RWPE2 (cell line): ENCODE results near the gene TMEM87A.

Experiments used
- ATAC-seq: fragments of 200-7000 bp; cut with Tn5 transposase; 3 replicates; pipeline ENCODE4 v1.9.1; 2021; ENCODE audit warnings: low read depth
- DNase-seq: peaks from one replicate; pipeline ENCODE4 v3.0.0-alpha.2; 2020; ENCODE audit warnings: low spot score
- H3K27ac ChIP-seq: fragments of 450-650 bp; 2 replicates; pipeline ENCODE4 v1.5.1; 2017; ENCODE audit warnings: mild to moderate bottlenecking; ENCODE audit not compliant: poor library complexity, severe bottlenecking
- H3K27me3 ChIP-seq: fragments of 250-450 bp; sonication (Bioruptor Pico); 2 replicates; pipeline ENCODE4 v1.5.1; 2021; ENCODE audit warnings: mild to moderate bottlenecking, moderate library complexity; ENCODE audit not compliant: insufficient read depth, poor library complexity, severe bottlenecking
- H3K36me3 ChIP-seq: fragments of 250-450 bp; sonication (Bioruptor Pico); 2 replicates; pipeline ENCODE4 v1.5.1; 2020; ENCODE audit warnings: low read depth, mild to moderate bottlenecking, moderate library complexity
- H3K4me1 ChIP-seq: fragments of 250-450 bp; sonication (Bioruptor Pico); 2 replicates; pipeline ENCODE4 v1.5.1; 2021; ENCODE audit warnings: mild to moderate bottlenecking, moderate library complexity; ENCODE audit not compliant: insufficient read depth, poor library complexity, severe bottlenecking
- H3K4me3 ChIP-seq: fragments of 250-450 bp; sonication (Bioruptor Pico); 2 replicates; pipeline ENCODE4 v1.5.1; 2021; ENCODE audit warnings: mild to moderate bottlenecking, moderate library complexity; ENCODE audit not compliant: severe bottlenecking
- H3K9me3 ChIP-seq: fragments of 250-450 bp; sonication (Bioruptor Pico); 2 replicates; pipeline ENCODE4 v1.5.1; 2021; ENCODE audit warnings: mild to moderate bottlenecking, moderate library complexity; ENCODE audit not compliant: severe bottlenecking
- CTCF ChIP-seq: fragments of 450-650 bp; IDR thresholded peaks from one replicate; pipeline ENCODE4 v1.5.1; 2017; ENCODE audit warnings: mild to moderate bottlenecking, moderate library complexity; ENCODE audit not compliant: poor library complexity, severe bottlenecking

Gene TMEM87A

GRCh38 chr15:42286445-42287029 is 13.3 kb upstream of the TMEM87A start:
- no peak overlapping the region for H3K4me3 ChIP-seq
- H3K27ac ChIP-seq, result no peak overlapping the region
- no peak for TF ChIP-seq CTCF
- H3K4me1 ChIP-seq, result no peaks in the 10 kb centered on the region
- no peaks in the 10 kb centered on the region for H3K27me3 ChIP-seq
- DNase-seq, result no peak
- H3K9me3 ChIP-seq, result no peaks in the 10 kb centered on the region
- H3K36me3 ChIP-seq, result peaks cover 28% of the 10 kb centered on the region
- ATAC-seq, result no peak

DNA sequence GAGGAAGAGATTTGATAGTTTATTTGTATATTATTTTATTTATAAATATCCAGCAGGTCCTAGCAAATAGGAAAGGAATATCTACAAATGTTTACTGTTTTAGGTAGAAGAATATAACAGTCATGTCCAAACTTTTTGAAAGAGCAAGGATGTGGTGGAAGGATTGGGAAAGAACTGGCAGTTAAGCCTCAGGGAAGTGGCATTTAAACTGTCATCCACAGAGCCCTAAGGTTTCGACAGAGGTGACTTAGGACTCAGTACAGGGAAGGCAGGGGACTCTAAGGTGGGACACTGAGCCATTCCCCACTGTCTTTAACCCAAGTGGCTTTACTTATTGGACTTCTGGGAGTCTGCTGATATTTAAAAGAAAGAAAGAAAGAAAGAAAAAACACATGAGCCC is 11.8 kb upstream of the TMEM87A start:
- no peak for ATAC-seq
- H3K4me3 ChIP-seq, result no peak overlapping the region
- H3K4me1 ChIP-seq, result no peaks in the 10 kb centered on the region
- H3K27me3 ChIP-seq, result no peaks in the 10 kb centered on the region
- no peak overlapping the region for H3K27ac ChIP-seq
- no peak for TF ChIP-seq CTCF
- no peaks in the 10 kb centered on the region for H3K9me3 ChIP-seq
- no peak for DNase-seq
- H3K36me3 ChIP-seq, result peaks cover 40% of the 10 kb centered on the region

GRCh38 chr15:42284551-42284950 is 11.3 kb upstream of the TMEM87A start:
- Histone ChIP-seq H3K36me3 (peaks cover 40% of the 10 kb centered on the region), H3K4me3 (no peak overlapping the region), H3K4me1 (no peaks in the 10 kb centered on the region), H3K27me3 (no peaks in the 10 kb centered on the region), H3K27ac (no peak overlapping the region), H3K9me3 (no peaks in the 10 kb centered on the region)
- ATAC-seq (no peak), DNase-seq (no peak)
- TF ChIP-seq CTCF, result no peak

- H3K27ac ChIP-seq, result no peak overlapping the region
- no peak overlapping the region for H3K4me3 ChIP-seq
- H3K36me3 ChIP-seq, result peaks cover 46% of the 10 kb centered on the region
- no peak for DNase-seq
- no peaks in the 10 kb centered on the region for H3K27me3 ChIP-seq
- no peaks in the 10 kb centered on the region for H3K4me1 ChIP-seq
- H3K9me3 ChIP-seq, result no peaks in the 10 kb centered on the region
- ATAC-seq, result no peak
- TF ChIP-seq CTCF, result no peak
These were observed 10.4 kb upstream of the TMEM87A start for GRCh38 chr15:42283671-42284070.

- Histone ChIP-seq H3K27ac (no peak overlapping the region), H3K9me3 (no peaks in the 10 kb centered on the region), H3K36me3 (peaks cover 46% of the 10 kb centered on the region), H3K4me1 (no peaks in the 10 kb centered on the region), H3K4me3 (no peak overlapping the region), H3K27me3 (no peaks in the 10 kb centered on the region)
- TF ChIP-seq CTCF, result no peak
- DNase-seq, result no peak
- no peak for ATAC-seq
These were observed 9.7 kb upstream of the TMEM87A start for GRCh38 chr15:42282926-42283325.
